Panc1 (cell line): Measurements from ENCODE around the gene HMGA1.

Experiments used
- CTCF ChIP-seq: fragments of 450-650 bp; IDR thresholded peaks from 2 replicates; pipeline ENCODE4 v1.5.1; 2017; ENCODE audit warnings: mild to moderate bottlenecking
- REST ChIP-seq, 2 experiments: IDR thresholded peaks; 2 replicates each; pipeline ENCODE4 v1.6.1; 2011 to 2012; ENCODE audit warnings: low read depth in 2 of 2, control low read depth in 1 of 2, low read length in 1 of 2, mild to moderate bottlenecking in 1 of 2, moderate library complexity in 1 of 2; ENCODE audit not compliant: insufficient read depth in 1 of 2
- SIN3A ChIP-seq: IDR thresholded peaks from 2 replicates; pipeline ENCODE4 v1.6.1; 2012; ENCODE audit warnings: low read depth, mild to moderate bottlenecking, low read length, moderate library complexity, borderline replicate concordance; ENCODE audit not compliant: insufficient read depth

DNA sequence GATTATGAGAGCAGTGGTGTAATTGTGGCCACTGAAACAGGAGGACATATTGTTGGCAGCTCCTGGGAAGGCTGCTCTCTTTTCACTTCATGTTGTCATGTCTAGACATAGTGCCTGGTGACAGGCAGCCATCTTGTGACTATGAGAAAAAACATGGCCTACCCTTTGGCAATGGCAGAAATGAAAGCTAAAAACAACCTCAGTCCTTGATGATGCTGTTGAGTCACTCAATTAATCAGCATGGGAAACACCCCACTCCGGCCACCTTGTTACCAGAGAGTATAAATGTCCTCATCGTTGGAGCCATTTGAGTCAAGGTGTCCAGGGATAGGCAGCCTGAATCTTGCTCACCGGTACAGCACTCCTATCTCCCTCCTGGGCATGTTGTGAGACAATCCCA lies 31.2 kb upstream of the HMGA1 start:
- TF ChIP-seq CTCF (no peak), SIN3A (no peak), REST (IDR thresholded peaks at IDR 0.05; ENCODE audit: insufficient read depth in 1 of 2, low read depth in 2 of 2, low read length in 1 of 2) (no peak)
